Mucosa of descending colon (tissue), 3 donors: Measurements from ENCODE around the gene MGAT4B. TPM values are rescaled to one million over a fixed set of nuclear protein-coding genes. Genes with fewer than 3 reads are reported as not detected.

Experiments
- ATAC-seq: fragments of 200-7000 bp; cut with Tn5 transposase; one replicate; pipeline ENCODE4 v1.9.1; 2020; ENCODE audit warnings: mild to moderate bottlenecking, moderate library complexity
- DNase-seq, 3 donors: peaks; one replicate each; pipeline ENCODE4 v3.0.0-alpha.2; 2020
- H3K36me3 ChIP-seq: fragments of 200-600 bp; one replicate; pipeline ENCODE4 v1.8.0; 2021; ENCODE audit warnings: low read depth, mild to moderate bottlenecking
- H3K4me1 ChIP-seq: fragments of 200-600 bp; one replicate; pipeline ENCODE4 v1.8.0; 2021; ENCODE audit warnings: low read depth, mild to moderate bottlenecking
- H3K4me3 ChIP-seq: fragments of 200-600 bp; one replicate; pipeline ENCODE4 v1.8.0; 2021; ENCODE audit warnings: mild to moderate bottlenecking
- H3K9me3 ChIP-seq: fragments of 200-600 bp; one replicate; pipeline ENCODE4 v1.8.0; 2021; ENCODE audit warnings: mild to moderate bottlenecking
- CTCF ChIP-seq: fragments of 200-600 bp; IDR thresholded peaks from one replicate; pipeline ENCODE4 v1.8.0; 2022; ENCODE audit warnings: antibody characterized with exemption, mild to moderate bottlenecking
- intact Hi-C, 2 donors: fragments of 100-400 bp; cut with DNase I in 1 of 2; cut with micrococcal nuclease in 1 of 2; formaldehyde crosslinking; loops; one replicate each; pipeline versions ENCODE4 v1.11.0 to v1.11.1; 2022; cut with DNase I, micrococcal nuclease
- total RNA-seq, 3 donors: library from RNA; stranded (reverse); fragmentation: NEBNext Ultra II Directional in 2 of 3; extraction: Animal tissue kit (Norgen Biotek cat#: 25700) in 2 of 3; gene quantifications; one replicate each; pipeline versions ENCODE4 v1.2.1 to v1.2.4, GENCODE V29; 2021 to 2023
- donor health status: DM: no; HTN: no; CAD: no; lungs with moderate emphysema.
- donor health status: DM: no; HTN: no; CAD: no.
- donor health status: DM: no; HTN: yes; CAD: no.

Gene MGAT4B
- total RNA-seq, 3 donors from 2014 or later, result 274 to 623 (median 476) TPM

- intact Hi-C loops, result no loop called here
- no peak for TF ChIP-seq CTCF
- Histone ChIP-seq H3K4me3 (no peak overlapping the region), H3K9me3 (no peaks in the 10 kb centered on the region), H3K36me3 (peaks cover 6% of the 10 kb centered on the region), H3K4me1 (no peaks in the 10 kb centered on the region)
- ATAC-seq (no peak), DNase-seq (no peak)
Observed at GRCh38 chr5:179777456-179777855, 29.2 kb downstream of the MGAT4B start.

- ATAC-seq (no peak), DNase-seq (no peak)
- no peaks in the 10 kb centered on the region for H3K4me1 ChIP-seq
- TF ChIP-seq CTCF, result no peak
- H3K36me3 ChIP-seq, result peaks cover 6% of the 10 kb centered on the region
- no peaks in the 10 kb centered on the region for H3K9me3 ChIP-seq
- intact Hi-C loops, result no loop called here
- no peak overlapping the region for H3K4me3 ChIP-seq
Observed at GRCh38 chr5:179776411-179776938, 30.2 kb downstream of the MGAT4B start.

- ATAC-seq (peak; percentile 9), DNase-seq (no peak)
- no peak overlapping the region for H3K4me3 ChIP-seq
- intact Hi-C loops, result no loop called here
- H3K4me1 ChIP-seq, result no peaks in the 10 kb centered on the region
- no peaks in the 10 kb centered on the region for H3K9me3 ChIP-seq
- H3K36me3 ChIP-seq, result peaks cover 6% of the 10 kb centered on the region
- TF ChIP-seq CTCF, result no peak
Observed at GRCh38 chr5:179774442-179774841, 32.2 kb downstream of the MGAT4B start.

GRCh38 chr5:179773686-179774040 lies 33.0 kb downstream of the MGAT4B start:
- DNase-seq (no peak), ATAC-seq (no peak)
- H3K4me3 ChIP-seq, result no peak overlapping the region
- H3K36me3 ChIP-seq, result peaks cover 6% of the 10 kb centered on the region
- no peaks in the 10 kb centered on the region for H3K4me1 ChIP-seq
- no peaks in the 10 kb centered on the region for H3K9me3 ChIP-seq
- intact Hi-C loops, result no loop called here
- no peak for TF ChIP-seq CTCF

GRCh38 chr5:179772351-179772750 lies 34.3 kb downstream of the MGAT4B start:
- Histone ChIP-seq H3K4me3 (no peak overlapping the region), H3K4me1 (no peaks in the 10 kb centered on the region), H3K9me3 (no peaks in the 10 kb centered on the region), H3K36me3 (peaks cover 6% of the 10 kb centered on the region)
- intact Hi-C loops, result no loop called here
- no peak for ATAC-seq
- TF ChIP-seq CTCF, result no peak
- DNase-seq, result no peak

- H3K36me3 ChIP-seq, result peaks cover 6% of the 10 kb centered on the region
- no peaks in the 10 kb centered on the region for H3K9me3 ChIP-seq
- intact Hi-C loops, result no loop called here
- TF ChIP-seq CTCF, result no peak
- no peak overlapping the region for H3K4me3 ChIP-seq
- DNase-seq, result no peak
- ATAC-seq, result no peak
- no peaks in the 10 kb centered on the region for H3K4me1 ChIP-seq
Observed at GRCh38 chr5:179771311-179771895, 35.3 kb downstream of the MGAT4B start.
